Neural progenitor cell (in vitro differentiated cells): ENCODE data around the gene WASHC4. TPM values are rescaled to one million over a fixed set of nuclear protein-coding genes. Genes with fewer than 3 reads are reported as not detected.

Experiments
- DNase-seq: peaks from one replicate; pipeline ENCODE4 v3.0.0-alpha.2; 2016; ENCODE audit warnings: low spot score
- H2AFZ ChIP-seq: fragments of 200-600 bp; sonication (generic); replicated peaks from 2 replicates; pipeline ENCODE4 v1.6.1; 2016; ENCODE audit warnings: antibody characterized with exemption
- H3F3A ChIP-seq: fragments of 200-600 bp; sonication (generic); 2 replicates; pipeline ENCODE4 v1.6.1; 2016; ENCODE audit warnings: antibody characterized with exemption, low read depth
- H3K27ac ChIP-seq: fragments of 200-600 bp; sonication (generic); 2 replicates; pipeline ENCODE4 v1.5.1; 2016; ENCODE audit warnings: mild to moderate bottlenecking
- H3K27me3 ChIP-seq: fragments of 200-600 bp; sonication (generic); 2 replicates; pipeline ENCODE4 v1.6.1; 2016; ENCODE audit warnings: mild to moderate bottlenecking, moderate library complexity
- H3K36me3 ChIP-seq: fragments of 200-600 bp; sonication (generic); 2 replicates; pipeline ENCODE4 v1.5.1; 2016
- H3K4me1 ChIP-seq: fragments of 200-600 bp; sonication (generic); 2 replicates; pipeline ENCODE4 v1.6.1; 2016; ENCODE audit warnings: mixed run types
- H3K4me2 ChIP-seq: fragments of 200-600 bp; sonication (generic); 2 replicates; pipeline ENCODE4 v1.6.1; 2016
- H3K4me3 ChIP-seq: fragments of 200-600 bp; sonication (generic); 2 replicates; pipeline ENCODE4 v1.5.1; 2016
- H3K79me2 ChIP-seq: fragments of 200-600 bp; sonication (generic); 2 replicates; pipeline ENCODE4 v1.6.1; 2016; ENCODE audit warnings: low read depth
- H3K9ac ChIP-seq: fragments of 200-600 bp; sonication (generic); 2 replicates; pipeline ENCODE4 v1.6.1; 2016
- H3K9me3 ChIP-seq: fragments of 200-600 bp; sonication (generic); 2 replicates; pipeline ENCODE4 v1.5.1; 2016; ENCODE audit warnings: low read depth
- H4K20me1 ChIP-seq: fragments of 200-600 bp; sonication (generic); 2 replicates; pipeline ENCODE4 v1.6.1; 2016; ENCODE audit warnings: low read depth
- H3K27ac Mint-ChIP-seq: 3 replicates; pipeline ENCODE4 v1.8.0; 2021; ENCODE audit warnings: mixed read lengths
- H3K27me3 Mint-ChIP-seq: 2 replicates; pipeline ENCODE4 v1.8.0; 2022; ENCODE audit warnings: low read depth, mild to moderate bottlenecking, inconsistent platforms, moderate library complexity, mixed read lengths; ENCODE audit not compliant: insufficient read depth
- H3K36me3 Mint-ChIP-seq: 3 replicates; pipeline ENCODE4 v1.8.0; 2021; ENCODE audit warnings: mixed read lengths
- H3K4me1 Mint-ChIP-seq: 3 replicates; pipeline ENCODE4 v1.8.0; 2021; ENCODE audit warnings: mixed read lengths
- H3K4me3 Mint-ChIP-seq: 3 replicates; pipeline ENCODE4 v1.8.0; 2021; ENCODE audit warnings: mild to moderate bottlenecking, moderate library complexity, mixed read lengths
- H3K9me3 Mint-ChIP-seq: 3 replicates; pipeline ENCODE4 v1.8.0; 2020; ENCODE audit warnings: mixed read lengths
- EZH2 ChIP-seq: fragments of 200-600 bp; sonication (generic); IDR thresholded peaks from 2 replicates; pipeline ENCODE4 v1.6.1; 2017; ENCODE audit warnings: antibody characterized with exemption, mild to moderate bottlenecking, moderate library complexity
- EZH2phosphoT487 ChIP-seq: fragments of 200-600 bp; sonication (generic); IDR thresholded peaks from 2 replicates; pipeline ENCODE4 v1.6.1; 2017; ENCODE audit warnings: antibody characterized with exemption
- total RNA-seq: library from RNA; depleted of rRNA; stranded (reverse); fragments of >200 nt; gene quantifications from 2 replicates; pipeline ENCODE4 v1.2.3, GENCODE V29; 2015; ENCODE audit warnings: low replicate concordance
- TF ChIP-seq, protein P1 (sequence below): fragments of 200-600 bp; sonication (generic); IDR thresholded peaks from 2 replicates; pipeline ENCODE4 v1.5.1; 2017; ENCODE audit warnings: antibody characterized with exemption, mild to moderate bottlenecking

Gene WASHC4
- total RNA-seq, 1 donor from 2014 or later: 81.1 TPM

DNA sequence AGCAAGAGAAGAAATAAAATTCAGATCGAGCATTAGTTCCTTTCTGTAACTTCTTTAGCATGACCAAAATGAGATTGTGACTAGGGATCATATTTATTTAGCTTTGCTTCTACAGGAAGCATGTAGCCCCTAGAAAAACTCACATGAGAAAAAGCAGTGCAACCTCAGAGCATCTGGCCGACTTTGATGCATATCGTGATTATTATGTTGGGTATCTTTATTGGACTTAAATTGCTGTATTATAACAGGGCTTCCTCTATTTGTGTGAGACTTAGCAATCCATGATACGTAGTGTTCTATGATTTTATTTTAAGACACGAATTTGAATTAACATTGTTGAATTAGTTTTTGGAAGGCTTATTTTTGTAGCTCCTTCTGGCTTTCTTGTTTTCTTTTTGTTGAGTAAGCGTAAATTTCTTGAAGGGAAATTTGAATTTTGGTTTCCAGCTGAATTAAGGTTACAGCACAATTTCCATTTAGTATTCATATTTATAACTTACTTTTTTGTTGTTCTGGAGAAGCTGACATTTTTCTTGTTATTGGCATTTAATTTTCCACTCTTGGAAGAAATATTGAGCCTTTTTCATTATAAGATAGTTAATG lies 33.9 kb downstream of the WASHC4 start:
- Histone ChIP-seq H3K9me3 (no peaks in the 10 kb centered on the region), H3K4me2 (no peak overlapping the region), H2AFZ (no peak overlapping the region), H4K20me1 (no peaks in the 10 kb centered on the region), H3K4me3 (no peak overlapping the region), H3K9ac (no peak overlapping the region), H3K27ac (no peak overlapping the region), H3K27me3 (no peaks in the 10 kb centered on the region), H3K36me3 (peaks cover 32% of the 10 kb centered on the region), H3F3A (no peaks in the 10 kb centered on the region), H3K79me2 (no peaks in the 10 kb centered on the region), H3K4me1 (no peaks in the 10 kb centered on the region)
- Mint-ChIP-seq H3K36me3 (peaks cover 17% of the 10 kb centered on the region), H3K4me1 (no peaks in the 10 kb centered on the region), H3K4me3 (no peak overlapping the region), H3K27me3 (peaks cover 2% of the 10 kb centered on the region), H3K9me3 (no peaks in the 10 kb centered on the region), H3K27ac (no peak overlapping the region)
- TF ChIP-seq, protein P1, sequence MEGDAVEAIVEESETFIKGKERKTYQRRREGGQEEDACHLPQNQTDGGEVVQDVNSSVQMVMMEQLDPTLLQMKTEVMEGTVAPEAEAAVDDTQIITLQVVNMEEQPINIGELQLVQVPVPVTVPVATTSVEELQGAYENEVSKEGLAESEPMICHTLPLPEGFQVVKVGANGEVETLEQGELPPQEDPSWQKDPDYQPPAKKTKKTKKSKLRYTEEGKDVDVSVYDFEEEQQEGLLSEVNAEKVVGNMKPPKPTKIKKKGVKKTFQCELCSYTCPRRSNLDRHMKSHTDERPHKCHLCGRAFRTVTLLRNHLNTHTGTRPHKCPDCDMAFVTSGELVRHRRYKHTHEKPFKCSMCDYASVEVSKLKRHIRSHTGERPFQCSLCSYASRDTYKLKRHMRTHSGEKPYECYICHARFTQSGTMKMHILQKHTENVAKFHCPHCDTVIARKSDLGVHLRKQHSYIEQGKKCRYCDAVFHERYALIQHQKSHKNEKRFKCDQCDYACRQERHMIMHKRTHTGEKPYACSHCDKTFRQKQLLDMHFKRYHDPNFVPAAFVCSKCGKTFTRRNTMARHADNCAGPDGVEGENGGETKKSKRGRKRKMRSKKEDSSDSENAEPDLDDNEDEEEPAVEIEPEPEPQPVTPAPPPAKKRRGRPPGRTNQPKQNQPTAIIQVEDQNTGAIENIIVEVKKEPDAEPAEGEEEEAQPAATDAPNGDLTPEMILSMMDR: no peak
- TF ChIP-seq EZH2phosphoT487 (no peak), EZH2 (no peak)
- DNase-seq: no peak

DNA sequence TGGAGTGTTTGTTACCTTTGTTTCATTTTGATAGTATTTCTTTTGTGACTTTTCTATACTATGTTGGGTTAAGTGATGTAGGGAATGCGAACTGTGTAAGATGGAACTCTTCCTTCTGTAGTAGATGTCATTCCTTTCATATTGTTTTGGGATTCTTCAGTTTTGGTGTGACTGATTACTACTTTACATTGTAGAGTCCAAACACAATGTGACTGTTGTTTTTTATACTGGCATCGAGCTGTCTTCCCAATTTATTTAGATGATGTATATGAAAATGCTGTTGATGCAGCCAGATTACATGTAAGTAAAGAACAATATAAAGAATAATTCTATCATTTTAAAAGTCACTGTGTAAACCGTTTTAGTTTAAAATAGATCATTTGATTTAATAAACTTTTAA lies 34.7 kb downstream of the WASHC4 start:
- Histone ChIP-seq H3K36me3 (peaks cover 37% of the 10 kb centered on the region), H2AFZ (no peak overlapping the region)
- peaks cover 19% of the 10 kb centered on the region for H3K36me3 Mint-ChIP-seq

DNA sequence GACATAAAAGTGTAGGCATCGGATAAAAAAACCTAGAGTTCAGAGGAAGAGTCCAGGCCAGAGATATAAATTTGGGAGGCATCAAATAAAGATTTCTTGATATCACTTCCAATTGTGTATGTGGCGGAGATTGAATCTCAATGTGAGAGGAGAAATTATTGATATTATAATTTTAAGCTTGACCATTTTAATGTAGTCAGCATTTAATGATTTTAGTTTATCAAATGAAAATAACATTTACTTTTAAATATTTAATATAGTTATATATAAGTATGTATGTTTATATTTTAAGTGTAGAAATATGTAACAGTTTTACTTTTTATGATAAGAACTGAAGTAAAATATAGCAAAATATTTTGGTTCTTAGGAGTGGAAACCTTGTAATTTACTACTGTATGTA lies 48.7 kb downstream of the WASHC4 start:
- H3F3A ChIP-seq: no peaks in the 10 kb centered on the region
- no peaks in the 10 kb centered on the region for H3K4me1 Mint-ChIP-seq
- H3K27me3 ChIP-seq: no peaks in the 10 kb centered on the region
- TF ChIP-seq EZH2 (no peak), EZH2phosphoT487 (no peak)
- TF ChIP-seq, protein P1: no peak
- no peaks in the 10 kb centered on the region for H4K20me1 ChIP-seq
- H3K36me3 ChIP-seq: peaks cover 37% of the 10 kb centered on the region
- no peaks in the 10 kb centered on the region for H3K27me3 Mint-ChIP-seq
- H3K27ac ChIP-seq: no peak overlapping the region
- no peak overlapping the region for H3K4me3 ChIP-seq
- DNase-seq: no peak
- no peak overlapping the region for H3K9ac ChIP-seq
- no peak overlapping the region for H2AFZ ChIP-seq
- H3K4me1 ChIP-seq: no peaks in the 10 kb centered on the region
- no peak overlapping the region for H3K4me2 ChIP-seq
- no peak overlapping the region for H3K27ac Mint-ChIP-seq
- H3K4me3 Mint-ChIP-seq: no peak overlapping the region
- no peaks in the 10 kb centered on the region for H3K9me3 ChIP-seq
- H3K79me2 ChIP-seq: no peaks in the 10 kb centered on the region
- peaks cover 15% of the 10 kb centered on the region for H3K36me3 Mint-ChIP-seq
- no peaks in the 10 kb centered on the region for H3K9me3 Mint-ChIP-seq

More for the DNA sequence above, 34.7 kb downstream of the WASHC4 start:
- no peaks in the 10 kb centered on the region for H3K4me1 ChIP-seq
- Mint-ChIP-seq H3K9me3 (no peaks in the 10 kb centered on the region), H3K27ac (no peak overlapping the region), H3K4me1 (no peaks in the 10 kb centered on the region), H3K4me3 (no peak overlapping the region), H3K27me3 (no peaks in the 10 kb centered on the region)
- H3K9me3 ChIP-seq: no peaks in the 10 kb centered on the region
- H3F3A ChIP-seq: no peaks in the 10 kb centered on the region
- TF ChIP-seq EZH2phosphoT487 (no peak), EZH2 (no peak)
- TF ChIP-seq, protein P1: no peak
- no peaks in the 10 kb centered on the region for H4K20me1 ChIP-seq
- H3K4me3 ChIP-seq: no peak overlapping the region
- no peak overlapping the region for H3K27ac ChIP-seq
- H3K27me3 ChIP-seq: no peaks in the 10 kb centered on the region
- H3K9ac ChIP-seq: no peak overlapping the region
- no peak for DNase-seq
- H3K79me2 ChIP-seq: no peaks in the 10 kb centered on the region
- no peak overlapping the region for H3K4me2 ChIP-seq
